GM13977 (cell line): ENCODE measurements around the gene CORO7.

Experiments
- DNase-seq: peaks from one replicate; pipeline ENCODE4 v3.0.0; 2012; ENCODE audit warnings: low spot score
- CTCF ChIP-seq: IDR thresholded peaks from 2 replicates; pipeline ENCODE4 v1.5.1; 2012; ENCODE audit warnings: mild to moderate bottlenecking, control low read depth; ENCODE audit not compliant: insufficient read depth; ENCODE audit errors: extremely low read depth, missing control alignments
- in situ Hi-C: fragments of 300-500 bp; cut with MboI; formaldehyde crosslinking; loops from one replicate; pipeline ENCODE4 v1.12.0; 2022; ENCODE audit warnings: low sequenced_read_pairs, low pct_unique_long_range_greater_than_20kb, mixed read lengths, inconsistent platforms; ENCODE audit not compliant: unreplicated experiment

CORO7 gene

GRCh38 chr16:4365014-4365406, 51.4 kb downstream of the CORO7 start:
- in situ Hi-C loops, result no loop called here
- no peak for DNase-seq
- TF ChIP-seq CTCF, result no peak

GRCh38 chr16:4364196-4365013, 52.0 kb downstream of the CORO7 start:
- in situ Hi-C loops, result no loop called here
- DNase-seq, result no peak
- no peak for TF ChIP-seq CTCF

DNA sequence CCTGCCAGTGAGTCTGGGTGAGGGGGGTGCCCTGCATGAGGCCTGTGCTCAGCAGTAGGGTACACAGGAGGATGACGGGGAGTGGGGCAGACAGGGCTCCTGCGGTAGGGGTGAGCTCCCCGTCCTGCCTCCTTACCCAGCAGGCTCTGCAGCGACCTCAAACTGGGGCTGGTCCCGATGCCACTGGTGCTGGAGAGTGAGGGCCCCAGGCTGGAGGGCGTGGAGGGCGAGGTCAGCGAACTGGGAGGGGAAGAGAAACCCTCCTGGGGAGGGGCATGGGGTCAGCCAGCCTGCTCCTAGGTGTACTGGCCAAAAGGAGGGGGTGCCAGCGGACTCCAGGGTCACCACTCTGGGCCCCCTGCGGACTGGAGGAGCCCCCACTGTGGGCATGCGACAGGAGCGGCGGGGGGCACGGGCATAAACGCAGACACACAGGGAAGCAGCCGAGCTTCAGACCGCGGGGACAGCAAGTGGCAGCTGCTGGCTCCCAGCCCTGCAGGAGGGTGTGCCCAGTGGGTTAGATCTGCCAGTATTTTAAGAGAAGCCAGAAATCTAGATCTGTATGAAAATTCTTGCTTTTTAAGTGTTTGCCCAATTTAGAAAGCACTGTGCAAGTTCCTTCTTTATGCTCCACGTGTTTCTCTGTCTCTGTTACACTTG, 53.8 kb downstream of the CORO7 start:
- DNase-seq, result no peak
- TF ChIP-seq CTCF, result no peak
- in situ Hi-C loops, result no loop called here

- in situ Hi-C loops, result no loop called here
- no peak for TF ChIP-seq CTCF
- no peak for DNase-seq
These were observed 54.5 kb downstream of the CORO7 start for GRCh38 chr16:4361944-4362311.

DNA sequence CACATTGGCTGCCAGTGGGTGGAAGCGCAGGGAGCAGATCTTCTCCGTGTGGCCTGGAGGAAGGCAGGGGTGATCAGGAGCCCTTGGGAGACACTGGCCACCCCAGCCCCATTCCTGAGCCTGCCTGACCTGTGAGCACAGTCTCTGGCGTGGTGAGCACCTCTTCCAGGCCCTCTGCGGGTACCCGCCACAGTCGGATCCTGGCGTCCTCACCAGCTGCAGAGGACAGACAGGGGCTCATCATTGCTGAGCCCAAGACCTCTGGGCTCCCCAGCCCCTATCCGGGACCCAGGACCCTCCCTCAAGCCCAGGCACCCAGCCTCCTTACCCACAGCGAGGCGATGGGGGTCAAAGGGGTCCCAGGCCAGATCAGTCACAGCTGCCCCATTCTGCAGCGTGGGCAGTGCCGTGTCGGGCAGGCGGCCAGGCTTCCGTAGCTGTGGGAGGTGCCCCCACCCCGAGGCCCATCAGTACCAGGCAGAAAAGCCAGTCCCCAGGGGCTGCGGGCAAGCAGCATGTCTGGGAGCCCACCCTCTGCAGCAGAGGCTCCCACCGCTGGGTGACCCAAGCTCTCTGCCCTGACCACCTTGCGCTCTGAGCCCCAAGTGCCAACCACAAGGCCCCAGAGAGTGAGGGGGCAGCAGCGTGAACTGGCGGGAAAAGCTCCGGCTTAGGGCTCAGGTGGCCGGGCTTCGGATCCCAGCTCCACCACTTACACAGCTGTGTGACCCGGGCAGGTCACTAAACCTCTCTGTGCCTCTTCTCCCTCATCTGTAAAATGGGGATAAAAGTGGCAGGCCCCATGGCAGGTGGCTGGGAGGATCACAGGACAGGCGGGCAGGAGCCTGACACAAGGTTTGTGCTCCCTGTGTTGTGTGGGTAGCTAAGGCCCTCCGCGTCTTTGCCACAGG, 55.1 kb downstream of the CORO7 start:
- TF ChIP-seq CTCF, result no peak
- no peak for DNase-seq
- in situ Hi-C loops, result no loop called here

GRCh38 chr16:4360538-4361021, 55.8 kb downstream of the CORO7 start:
- in situ Hi-C loops, result no loop called here
- no peak for TF ChIP-seq CTCF
- DNase-seq, result no peak
